SU-DHL-6 (cell line): ENCODE data around the gene TMEM69.
"Not testable (repeated sequence)": the region's sequence is repeated elsewhere in the genome, so short reads cannot be mapped to it uniquely, and the experiment has no call there.

Experiments used
- H2AFZ ChIP-seq: fragments of 200-600 bp; sonication (generic); 2 replicates; pipeline ENCODE4 v1.6.1; 2014; ENCODE audit warnings: low read depth, mild to moderate bottlenecking, moderate library complexity, mixed read lengths, antibody characterized with exemption, low read length; ENCODE audit not compliant: severe bottlenecking
- H3F3A ChIP-seq: fragments of 200-600 bp; shearing (Covaris generic); 2 replicates; pipeline ENCODE4 v1.6.0; 2016; ENCODE audit warnings: antibody characterized with exemption, mild to moderate bottlenecking; ENCODE audit not compliant: insufficient read depth
- H3K27ac ChIP-seq: fragments of 200-600 bp; sonication (generic); 2 replicates; pipeline ENCODE4 v1.5.1; 2016; ENCODE audit warnings: low read depth, mild to moderate bottlenecking, low read length, moderate library complexity, mixed read lengths
- H3K27me3 ChIP-seq: fragments of 200-600 bp; sonication (generic), shearing (Covaris generic); 2 replicates; pipeline ENCODE4 v1.6.0; 2014; ENCODE audit warnings: mild to moderate bottlenecking, low read length
- H3K36me3 ChIP-seq: fragments of 200-600 bp; sonication (generic); 2 replicates; pipeline ENCODE4 v1.6.1; 2014; ENCODE audit warnings: mild to moderate bottlenecking, low read length, mixed read lengths
- H3K4me2 ChIP-seq: fragments of 300-600, 200-600 bp; shearing (Covaris generic), sonication (generic); 2 replicates; pipeline ENCODE4 v1.6.0; 2014; ENCODE audit warnings: low read length, low read depth, mild to moderate bottlenecking; ENCODE audit not compliant: poor library complexity, severe bottlenecking
- H3K4me3 ChIP-seq: fragments of 200-600 bp; sonication (generic); 2 replicates; pipeline ENCODE4 v1.5.1; 2014; ENCODE audit warnings: antibody characterized with exemption, low read length, mild to moderate bottlenecking, mixed read lengths; ENCODE audit not compliant: insufficient read depth, poor library complexity, severe bottlenecking
- H3K79me2 ChIP-seq: fragments of 200-600 bp; sonication (generic); 2 replicates; pipeline ENCODE4 v1.6.1; 2014; ENCODE audit warnings: mild to moderate bottlenecking, low read length, moderate library complexity; ENCODE audit not compliant: insufficient read depth
- H3K9ac ChIP-seq: fragments of 200-600 bp; sonication (generic); 2 replicates; pipeline ENCODE4 v1.7.0; 2014; ENCODE audit warnings: mild to moderate bottlenecking, low read length
- H3K9me2 ChIP-seq: fragments of 200-600 bp; sonication (generic); replicated peaks from 2 replicates; pipeline ENCODE4 v1.6.1; 2014; ENCODE audit warnings: low read length; ENCODE audit not compliant: insufficient read depth
- H3K9me3 ChIP-seq: fragments of 200-600 bp; sonication (generic); 2 replicates; pipeline ENCODE4 v1.6.1; 2014; ENCODE audit warnings: low read length, mixed read lengths; ENCODE audit not compliant: insufficient read depth
- H4K20me1 ChIP-seq: fragments of 200-600 bp; sonication (generic); 2 replicates; pipeline ENCODE4 v1.6.1; 2014; ENCODE audit warnings: low read depth, mild to moderate bottlenecking, antibody characterized with exemption, low read length, moderate library complexity, mixed read lengths
- EZH2phosphoT487 ChIP-seq: fragments of 200-600 bp; sonication (generic), shearing (Covaris generic); conservative IDR thresholded peaks from 2 replicates; pipeline ENCODE4 v1.6.1; 2018; ENCODE audit warnings: mild to moderate bottlenecking, antibody characterized with exemption, low read length, moderate library complexity, mixed read lengths
- TF ChIP-seq, protein P1 (sequence below): fragments of 200-600 bp; sonication (generic); IDR thresholded peaks from one replicate; pipeline ENCODE4 v1.5.1; 2017; ENCODE audit warnings: antibody characterized with exemption, mild to moderate bottlenecking, low read length, moderate library complexity; ENCODE audit not compliant: insufficient read depth, poor library complexity, severe bottlenecking

TMEM69 gene

DNA sequence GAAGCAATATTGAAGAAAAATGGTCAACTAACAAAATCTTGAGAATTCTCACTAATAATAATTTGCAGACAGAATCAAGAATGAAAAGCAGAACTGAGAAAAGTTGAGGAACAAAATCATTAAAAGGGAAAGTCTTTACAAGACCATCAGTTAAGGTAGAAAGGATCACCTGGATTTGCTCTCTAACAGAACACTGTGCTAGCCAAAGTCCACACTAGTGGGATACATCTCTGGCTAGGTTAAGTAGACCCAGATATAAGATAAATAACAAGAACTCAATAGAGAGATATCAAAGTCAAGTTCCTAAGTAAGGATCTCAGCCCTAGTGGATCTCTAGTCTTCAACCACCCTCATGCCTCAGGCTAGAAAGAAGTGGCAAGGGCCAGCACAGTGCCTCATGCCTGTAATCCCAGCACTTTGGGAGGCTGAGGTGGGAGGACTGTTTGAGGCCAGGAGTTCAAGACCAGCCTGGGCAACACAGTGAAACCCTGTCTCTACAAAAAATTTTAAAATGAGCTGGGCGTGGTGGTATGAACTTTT is 42.9 kb downstream of the TMEM69 start:
- Histone ChIP-seq H3K9ac (no peak overlapping the region), H3K27ac (no peak overlapping the region), H3K4me3 (no peak overlapping the region), H3K36me3 (no peaks in the 10 kb centered on the region; the same call in 1 of the 2 replicates), H3K4me2 (no peak overlapping the region), H3K9me3 (no peaks in the 10 kb centered on the region), H3K79me2 (no peaks in the 10 kb centered on the region), H4K20me1 (no peaks in the 10 kb centered on the region), H3F3A (no peaks in the 10 kb centered on the region; the same call in 1 of the 2 replicates), H3K27me3 (no peaks in the 10 kb centered on the region), H2AFZ (no peak overlapping the region), H3K9me2 (no peaks in the 10 kb centered on the region)
- TF ChIP-seq, protein P1, sequence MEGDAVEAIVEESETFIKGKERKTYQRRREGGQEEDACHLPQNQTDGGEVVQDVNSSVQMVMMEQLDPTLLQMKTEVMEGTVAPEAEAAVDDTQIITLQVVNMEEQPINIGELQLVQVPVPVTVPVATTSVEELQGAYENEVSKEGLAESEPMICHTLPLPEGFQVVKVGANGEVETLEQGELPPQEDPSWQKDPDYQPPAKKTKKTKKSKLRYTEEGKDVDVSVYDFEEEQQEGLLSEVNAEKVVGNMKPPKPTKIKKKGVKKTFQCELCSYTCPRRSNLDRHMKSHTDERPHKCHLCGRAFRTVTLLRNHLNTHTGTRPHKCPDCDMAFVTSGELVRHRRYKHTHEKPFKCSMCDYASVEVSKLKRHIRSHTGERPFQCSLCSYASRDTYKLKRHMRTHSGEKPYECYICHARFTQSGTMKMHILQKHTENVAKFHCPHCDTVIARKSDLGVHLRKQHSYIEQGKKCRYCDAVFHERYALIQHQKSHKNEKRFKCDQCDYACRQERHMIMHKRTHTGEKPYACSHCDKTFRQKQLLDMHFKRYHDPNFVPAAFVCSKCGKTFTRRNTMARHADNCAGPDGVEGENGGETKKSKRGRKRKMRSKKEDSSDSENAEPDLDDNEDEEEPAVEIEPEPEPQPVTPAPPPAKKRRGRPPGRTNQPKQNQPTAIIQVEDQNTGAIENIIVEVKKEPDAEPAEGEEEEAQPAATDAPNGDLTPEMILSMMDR = no peak
- no peak for TF ChIP-seq EZH2phosphoT487

DNA sequence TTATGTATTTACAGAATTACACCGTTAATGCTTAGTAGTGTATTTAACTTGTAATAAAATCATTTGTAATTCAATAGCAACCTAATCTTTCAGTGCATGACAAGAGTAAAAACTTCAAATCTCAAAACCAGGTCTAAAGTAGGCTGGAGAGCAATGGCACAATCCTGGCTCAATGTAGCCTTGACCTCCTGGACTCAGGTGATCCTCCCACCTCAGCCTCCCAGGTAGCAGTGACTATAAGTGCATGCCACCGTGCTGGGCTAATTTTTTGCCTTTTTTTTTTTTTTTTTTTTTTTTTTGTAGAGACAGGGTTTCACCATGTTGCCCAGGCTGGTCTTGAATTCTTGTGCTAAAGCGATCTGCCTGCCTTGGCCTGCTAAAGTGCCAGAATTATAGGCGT is 51.2 kb downstream of the TMEM69 start:
- TF ChIP-seq, protein P1 = no peak
- TF ChIP-seq EZH2phosphoT487 = no peak
- no peaks in the 10 kb centered on the region for H4K20me1 ChIP-seq
- H3F3A ChIP-seq = peaks cover 19% of the 10 kb centered on the region; the same call in 1 of the 2 replicates
- no peak overlapping the region for H3K27ac ChIP-seq
- H2AFZ ChIP-seq = no peak overlapping the region
- no peak overlapping the region for H3K9ac ChIP-seq
- H3K4me3 ChIP-seq = no peak overlapping the region
- no peaks in the 10 kb centered on the region for H3K9me2 ChIP-seq
- H3K9me3 ChIP-seq = no peaks in the 10 kb centered on the region
- H3K79me2 ChIP-seq = no peaks in the 10 kb centered on the region
- no peaks in the 10 kb centered on the region for H3K27me3 ChIP-seq
- peaks cover 6% of the 10 kb centered on the region; the same call in 1 of the 2 replicates for H3K36me3 ChIP-seq
- H3K4me2 ChIP-seq = no peak overlapping the region

DNA sequence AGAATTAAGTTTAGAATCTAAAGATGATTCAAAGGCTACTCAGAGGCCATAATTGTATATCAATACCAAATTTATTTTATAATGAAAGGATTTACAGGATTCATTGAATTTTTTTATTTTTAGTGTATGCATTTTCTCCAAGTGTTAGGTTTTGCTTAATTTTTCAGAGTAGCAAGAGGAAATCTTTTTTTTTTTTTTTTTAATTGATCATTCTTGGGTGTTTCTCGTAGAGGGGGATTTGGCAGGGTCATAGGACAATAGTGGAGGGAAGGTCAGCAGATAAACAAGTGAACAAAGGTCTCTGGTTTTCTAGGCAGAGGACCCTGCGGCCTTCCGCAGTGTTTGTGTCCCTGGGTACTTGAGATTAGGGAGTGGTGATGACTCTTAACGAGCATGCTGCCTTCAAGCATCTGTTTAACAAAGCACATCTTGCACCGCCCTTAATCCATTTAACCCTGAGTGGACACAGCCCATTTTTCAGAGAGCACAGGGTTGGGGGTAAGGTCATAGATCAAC is 51.7 kb downstream of the TMEM69 start:
- H3K9ac ChIP-seq, H3K27me3 ChIP-seq, H2AFZ ChIP-seq, H3K79me2 ChIP-seq, H3K9me2 ChIP-seq, H3K27ac ChIP-seq, H3K9me3 ChIP-seq, H3K4me2 ChIP-seq, H4K20me1 ChIP-seq, H3K36me3 ChIP-seq, H3K4me3 ChIP-seq: not testable (repeated sequence)
- H3F3A ChIP-seq = peaks cover 19% of the 10 kb centered on the region; the same call in 1 of the 2 replicates
